OCI-LY7 (cell line): Measurements from ENCODE around the gene KRT73. TPM values are rescaled to one million over a fixed set of nuclear protein-coding genes. Genes with fewer than 3 reads are reported as not detected.

Source experiments
- Bru-seq: library from RNA; stranded (reverse); fragments of 400-500 nt; gene quantifications from one replicate; lab custom pipeline; 2021; lab: Mats Ljungman, UMichigan
- BruChase-seq, 2 experiments: library from RNA; stranded (reverse); fragments of 400-500 nt; gene quantifications; one replicate each; lab custom pipeline; 2021; lab: Mats Ljungman, UMichigan
- BruUV-seq: library from RNA; stranded (reverse); fragments of 400-500 nt; replicated peaks from 2 replicates; lab custom pipeline; 2021; lab: Mats Ljungman, UMichigan
- CTCF ChIA-PET: fragments of 300-600 bp; sonication (Branson Sonifier 250); formaldehyde crosslinking; loops from one replicate; lab custom pipeline; 2022; ENCODE audit warnings: antibody characterized with exemption; ENCODE audit not compliant: unreplicated experiment; lab: Charles Lee
- POLR2A ChIA-PET: fragments of 300-600 bp; sonication (Branson Sonifier 250); formaldehyde crosslinking; loops from one replicate; lab custom pipeline; 2022; ENCODE audit warnings: antibody characterized with exemption; lab: Charles Lee
- DNase-seq: peaks from one replicate; pipeline ENCODE4 v3.0.0-alpha.2; 2015; ENCODE audit warnings: low spot score
- H2AFZ ChIP-seq: fragments of 200-600 bp; sonication (generic), shearing (Covaris generic); 2 replicates; pipeline ENCODE4 v1.6.1; 2014; ENCODE audit warnings: mild to moderate bottlenecking, antibody characterized with exemption, low read length, moderate library complexity
- H3K27ac ChIP-seq: fragments of 200-600 bp; sonication (generic); 2 replicates; pipeline ENCODE4 v1.5.1; 2014; ENCODE audit warnings: mixed run types, low read depth, mild to moderate bottlenecking, moderate library complexity, low read length, inconsistent platforms; ENCODE audit not compliant: poor library complexity, severe bottlenecking
- H3K36me3 ChIP-seq: fragments of 200-600 bp; sonication (generic); 2 replicates; pipeline ENCODE4 v1.6.1; 2014; ENCODE audit warnings: mild to moderate bottlenecking, antibody characterized with exemption, low read length, moderate library complexity, mixed read lengths; ENCODE audit not compliant: insufficient read depth
- H3K4me1 ChIP-seq: fragments of 200-600 bp; sonication (generic); 2 replicates; pipeline ENCODE4 v1.5.1; 2014; ENCODE audit warnings: mild to moderate bottlenecking, low read length; ENCODE audit not compliant: insufficient read depth, poor library complexity, severe bottlenecking
- H3K4me2 ChIP-seq: fragments of 200-600 bp; sonication (generic); 2 replicates; pipeline ENCODE4 v1.6.1; 2014; ENCODE audit warnings: mild to moderate bottlenecking, low read length
- H3K4me3 ChIP-seq: fragments of 200-600 bp; sonication (generic); 2 replicates; pipeline ENCODE4 v1.5.1; 2014; ENCODE audit warnings: mild to moderate bottlenecking, low read depth, low read length; ENCODE audit not compliant: poor library complexity, severe bottlenecking
- H3K79me2 ChIP-seq: fragments of 200-600 bp; sonication (generic); 2 replicates; pipeline ENCODE4 v1.6.1; 2016; ENCODE audit warnings: low read depth, mild to moderate bottlenecking, low read length, moderate library complexity, mixed read lengths; ENCODE audit not compliant: insufficient read depth
- H3K9me2 ChIP-seq: fragments of 200-600 bp; sonication (generic); 2 replicates; pipeline ENCODE4 v1.6.1; 2016; ENCODE audit warnings: mild to moderate bottlenecking, low read length, mixed read lengths; ENCODE audit not compliant: insufficient read depth
- H3K9me3 ChIP-seq: fragments of 200-600 bp; sonication (generic); 2 replicates; pipeline ENCODE4 v1.6.1; 2014; ENCODE audit warnings: mild to moderate bottlenecking, mixed run types, low read length, mixed read lengths
- H4K20me1 ChIP-seq: fragments of 200-600 bp; sonication (generic); 2 replicates; pipeline ENCODE4 v1.6.1; 2014; ENCODE audit warnings: mild to moderate bottlenecking, antibody characterized with exemption, low read length, moderate library complexity, mixed read lengths; ENCODE audit not compliant: insufficient read depth
- CTCF ChIP-seq: fragments of 200-600 bp; sonication (generic); conservative IDR thresholded peaks from 2 replicates; pipeline ENCODE4 v1.5.1; 2014; ENCODE audit warnings: mild to moderate bottlenecking, antibody characterized with exemption, low read length, moderate library complexity, mixed read lengths
- EZH2phosphoT487 ChIP-seq: fragments of 200-600 bp; sonication (generic); IDR thresholded peaks from 2 replicates; pipeline ENCODE4 v1.6.1; 2018; ENCODE audit warnings: low read depth, borderline replicate concordance, mild to moderate bottlenecking, mixed run types, antibody characterized with exemption, low read length, moderate library complexity, mixed read lengths
- intact Hi-C: fragments of 100-400 bp; cut with micrococcal nuclease; formaldehyde crosslinking; loops from one replicate; pipeline ENCODE4 v1.10.0; 2022; ENCODE audit not compliant: unreplicated experiment
- long read RNA-seq: library from polyadenylated mRNA; stranded (forward); transcript quantifications from one replicate; pipeline ENCODE4 v2.0.0, GENCODE V29; 2022
- total RNA-seq, 2 experiments: library from RNA; depleted of rRNA in 1 of 2; stranded (reverse); fragments of >200 nt in 1 of 2; shearing (Covaris generic) in 1 of 2; gene quantifications; 2 replicates each; pipeline ENCODE4 v1.2.3, GENCODE V29; 2014 to 2022

The KRT73 gene
- not detected in 2 replicates for total RNA-seq (2014; rRNA removed; shearing (Covaris generic))
- not detected in 2 replicates for total RNA-seq (2022)
- Bru-seq, nascent RNA, result not detected
- not detected for BruChase-seq, experiment 1, labeled RNA remaining after a 6-hour chase
- BruChase-seq, experiment 2, labeled RNA remaining after a 2-hour chase, result not detected
- long read RNA-seq, result 0 reads

- no peaks in the 10 kb centered on the region for H3K9me2 ChIP-seq
- ChIA-PET CTCF (no interaction called here), POLR2A (no interaction called here)
- H4K20me1 ChIP-seq, result no peaks in the 10 kb centered on the region; the same call in 1 of the 2 replicates
- H3K4me3 ChIP-seq, result no peak within 1 kb of the TSS
- no peaks in the 10 kb centered on the region for H3K9me3 ChIP-seq
- H3K27ac ChIP-seq, result no peak within 1 kb of the TSS
- DNase-seq, result no peak
- intact Hi-C loops, result no loop called here
- H3K36me3 ChIP-seq, result no peaks in the 10 kb centered on the region
- no TSS peak for BruUV-seq
- no peak for TF ChIP-seq EZH2phosphoT487
- no peak for TF ChIP-seq CTCF
- H3K4me1 ChIP-seq, result no peaks in the 10 kb centered on the region
- no peaks in the 10 kb centered on the region for H3K79me2 ChIP-seq
- H3K4me2 ChIP-seq, result no peak within 1 kb of the TSS
- H2AFZ ChIP-seq, result no peak within 1 kb of the TSS
These were observed at the start of gene KRT73 for GRCh38 chr12:52618216-52618615. KRT73 (minus strand) TSS chr12:52618559; CDS start chr12:52618524, 35 bp downstream.

GRCh38 chr12:52667931-52668330 lies 49.6 kb upstream of the KRT73 start:
- H4K20me1 ChIP-seq, result no peaks in the 10 kb centered on the region
- H3K4me3 ChIP-seq, result no peak overlapping the region
- H3K9me3 ChIP-seq, result no peaks in the 10 kb centered on the region
- CTCF ChIA-PET, result no interaction called here
- no peak for TF ChIP-seq EZH2phosphoT487
- no peak for TF ChIP-seq CTCF
- no peaks in the 10 kb centered on the region for H3K79me2 ChIP-seq
- intact Hi-C loops, result no loop called here
- no peaks in the 10 kb centered on the region for H3K36me3 ChIP-seq
- no peaks in the 10 kb centered on the region for H3K4me1 ChIP-seq
- DNase-seq, result no peak
- H3K9me2 ChIP-seq, result no peaks in the 10 kb centered on the region
- no peak overlapping the region for H3K27ac ChIP-seq
- no TSS peak for BruUV-seq
- POLR2A ChIA-PET, result no interaction called here
- H2AFZ ChIP-seq, result no peak overlapping the region
- no peak overlapping the region for H3K4me2 ChIP-seq

- H3K9me3 ChIP-seq, result no peaks in the 10 kb centered on the region
- H4K20me1 ChIP-seq, result no peaks in the 10 kb centered on the region
- CTCF ChIA-PET, result no interaction called here
- H2AFZ ChIP-seq, result no peak overlapping the region
- H3K27ac ChIP-seq, result no peak overlapping the region
- no peak for DNase-seq
- no peaks in the 10 kb centered on the region for H3K4me1 ChIP-seq
- no peak overlapping the region for H3K4me2 ChIP-seq
- POLR2A ChIA-PET, result no interaction called here
- BruUV-seq, result no TSS peak
- intact Hi-C loops, result no loop called here
- no peaks in the 10 kb centered on the region for H3K9me2 ChIP-seq
- H3K4me3 ChIP-seq, result no peak overlapping the region
- H3K79me2 ChIP-seq, result no peaks in the 10 kb centered on the region
- H3K36me3 ChIP-seq, result no peaks in the 10 kb centered on the region
- TF ChIP-seq CTCF, result no peak; the same call in 1 of the 2 replicates
- no peak for TF ChIP-seq EZH2phosphoT487
These were observed 49.1 kb upstream of the KRT73 start for GRCh38 chr12:52667509-52667908.
